ACHN (cell line): Measurements from ENCODE around the gene XAB2.
A peak's percentile ranks its signal among the peaks of the same experiment; 100 is the strongest.

Source experiments
- DNase-seq: peaks from one replicate; pipeline ENCODE4 v3.0.0-alpha.2; 2015
- in situ Hi-C: cut with HindIII; loops from 2 replicates; pipeline ENCODE4 v1.10.0; 2017; ENCODE audit warnings: low sequenced_read_pairs, low pct_ligation_motif_present, low pct_unique_long_range_greater_than_20kb

XAB2 gene

DNA sequence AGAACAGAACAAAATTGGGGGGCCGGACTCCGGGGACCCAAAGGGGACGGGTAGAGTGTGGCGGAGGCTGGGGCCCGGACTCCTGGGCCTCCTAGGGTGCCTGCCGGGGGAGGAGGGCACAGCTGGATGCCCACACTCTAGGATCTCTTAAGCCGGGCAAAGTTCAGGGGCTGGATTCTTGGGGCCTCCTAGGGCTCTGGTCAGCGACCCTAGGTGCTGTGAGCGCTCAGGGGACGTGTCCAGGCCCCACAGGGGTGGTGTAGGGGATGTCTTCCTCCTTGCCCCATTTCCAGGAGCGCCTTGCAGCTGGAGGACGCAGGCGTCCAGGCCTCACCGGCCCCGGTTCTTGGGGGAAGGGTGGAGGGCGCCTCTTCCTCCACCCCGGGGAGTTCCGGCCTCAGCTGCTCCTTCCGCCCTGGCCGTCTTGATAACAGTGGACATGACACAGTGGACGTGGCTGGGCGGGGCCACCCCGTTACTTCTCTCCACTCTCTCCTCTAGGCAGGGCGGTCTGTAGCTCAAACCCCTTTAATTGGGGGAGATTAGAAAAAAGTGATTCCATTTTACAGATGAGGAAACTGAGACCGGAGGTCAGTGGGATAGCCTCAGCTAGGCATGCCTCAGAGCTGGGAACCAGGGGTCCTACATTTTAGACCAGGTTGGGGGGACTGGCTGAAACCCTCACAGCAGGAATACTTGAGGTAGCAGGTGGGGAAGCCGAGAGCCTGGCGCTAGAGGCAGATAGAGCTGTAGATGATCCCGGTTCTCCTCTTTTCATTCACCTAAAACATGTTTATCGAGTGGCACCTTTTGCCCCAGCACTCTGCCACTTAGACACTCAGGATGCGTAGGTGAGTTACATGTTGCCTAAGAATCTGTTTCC is 8.3 kb upstream of the XAB2 start:
- DNase-seq: peak; percentile 16
- in situ Hi-C loops: no loop called here

GRCh38 chr19:7636691-7637373 is 7.5 kb upstream of the XAB2 start, which contains the start of gene STXBP2:
TSS of gene STXBP2 (plus strand) at chr19:7637110. CDS start at chr19:7637150, 40 bp downstream.
- in situ Hi-C loops: no loop called here
- DNase-seq: peak; percentile 70

- no peak for DNase-seq
- in situ Hi-C loops: no loop called here
Observed at GRCh38 chr19:7636317-7636690, 7.0 kb upstream of the XAB2 start.

DNA sequence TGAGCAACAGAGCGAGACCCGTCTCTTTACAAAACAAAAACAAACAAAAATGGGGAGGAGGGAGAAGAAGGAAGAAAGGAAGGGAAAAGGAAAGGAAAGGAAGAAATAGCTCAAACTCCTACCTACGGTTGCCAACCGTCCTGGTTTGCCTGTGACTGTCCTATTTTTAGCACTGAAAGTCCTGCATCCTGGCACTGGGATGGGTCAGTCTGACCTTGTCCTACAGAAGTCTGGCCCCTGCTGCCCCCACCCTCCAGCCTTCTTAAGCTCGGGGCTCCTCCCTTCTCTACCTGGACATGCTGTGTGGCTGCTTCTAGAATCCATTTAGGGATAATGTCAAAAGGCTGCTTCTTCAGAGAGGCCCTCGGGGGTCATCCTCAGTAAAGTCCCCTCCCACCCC is 6.3 kb upstream of the XAB2 start:
- in situ Hi-C loops: no loop called here

GRCh38 chr19:7633698-7634097 is 4.4 kb upstream of the XAB2 start, which contains the start of gene PCP2:
TSS of gene PCP2 (minus strand) at chr19:7633719. CDS start at chr19:7633457, 262 bp downstream.
- DNase-seq: no peak
- in situ Hi-C loops: no loop called here

More for the DNA sequence above, 6.3 kb upstream of the XAB2 start:
- no peak for DNase-seq

GRCh38 chr19:7632340-7633203 is 3.2 kb upstream of the XAB2 start:
- in situ Hi-C loops: no loop called here
- no peak for DNase-seq

DNA sequence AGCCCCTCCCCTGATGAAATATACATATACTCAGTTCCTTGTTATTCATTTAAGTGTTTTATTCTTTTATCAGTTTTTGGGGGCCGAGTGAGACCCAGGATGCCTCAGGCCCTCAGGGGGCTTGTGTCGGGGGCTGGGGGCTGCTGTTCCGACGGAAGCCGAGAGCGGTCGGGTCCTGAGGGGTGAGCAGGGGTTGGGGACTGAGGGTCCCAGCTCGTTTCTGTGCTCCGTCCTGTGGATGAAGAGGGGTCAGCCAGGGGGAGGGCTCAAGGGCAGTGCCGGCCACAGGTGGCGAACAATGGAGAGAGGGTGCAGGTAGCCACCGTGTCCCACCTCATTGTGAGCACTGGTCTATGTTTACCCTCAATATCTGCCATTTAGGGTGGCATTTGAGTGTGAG is 2.2 kb upstream of the XAB2 start:
- DNase-seq: no peak
- in situ Hi-C loops: no loop called here

DNA sequence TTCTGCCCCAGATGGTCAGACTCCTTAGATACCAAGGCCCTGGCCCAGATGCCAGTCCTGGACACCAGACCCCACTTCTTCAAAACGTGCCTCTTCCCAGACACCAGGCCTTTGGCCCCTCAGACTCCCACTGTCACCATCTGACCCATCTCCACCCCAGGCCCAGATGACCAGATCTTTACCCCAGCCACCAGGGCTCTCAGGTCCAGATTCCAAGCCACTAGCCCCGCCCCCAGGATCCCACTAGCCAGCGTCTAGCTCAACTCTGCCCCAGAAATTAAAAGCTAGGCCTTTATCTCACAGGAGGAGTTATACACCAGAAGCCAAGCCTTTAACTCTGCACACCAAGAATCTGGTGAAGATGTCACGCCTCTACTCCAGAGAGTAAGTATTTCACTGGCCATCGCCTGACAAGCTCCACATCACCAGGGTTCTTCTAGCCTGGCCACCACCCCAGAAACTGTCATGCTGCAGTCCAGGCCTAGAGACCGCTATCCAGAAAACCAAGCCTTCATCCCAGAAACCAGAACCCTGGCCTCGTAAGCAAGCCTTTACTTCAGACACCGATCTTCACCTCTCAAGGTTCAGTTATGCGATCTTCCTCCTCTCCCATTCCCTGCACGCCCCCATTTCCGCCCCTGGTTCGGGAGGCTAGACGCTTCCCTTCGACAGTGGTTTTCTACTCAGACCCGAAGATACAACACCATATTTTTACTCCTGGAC is 595 bp downstream of the XAB2 start:
- in situ Hi-C loops: no loop called here
- DNase-seq: no peak

DNA sequence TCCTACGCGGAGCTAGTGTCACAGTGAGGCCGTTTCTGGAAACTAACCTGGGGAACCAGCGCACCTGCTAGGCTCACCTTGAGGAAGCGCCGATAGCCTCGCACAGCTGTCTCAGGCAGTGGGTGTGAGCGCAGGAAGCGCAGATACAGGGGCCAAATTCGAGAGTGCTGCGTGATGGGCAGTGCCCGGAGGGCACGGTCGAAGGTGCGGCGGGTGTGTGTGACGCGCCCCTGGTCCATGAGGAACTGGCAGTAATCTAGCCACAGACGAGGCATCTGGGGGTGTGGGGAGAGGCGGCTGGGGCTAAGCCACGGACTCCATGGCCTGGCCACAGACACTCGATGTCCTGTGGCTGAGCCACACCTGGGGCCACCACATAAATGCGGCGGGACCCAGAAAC is 2.2 kb downstream of the XAB2 start:
- in situ Hi-C loops: no loop called here
- DNase-seq: no peak

GRCh38 chr19:7625763-7626372 is 3.5 kb downstream of the XAB2 start:
- DNase-seq: no peak
- in situ Hi-C loops: no loop called here

- DNase-seq: no peak
- in situ Hi-C loops: no loop called here
Observed at GRCh38 chr19:7624810-7625209, 4.5 kb downstream of the XAB2 start.

GRCh38 chr19:7623725-7624603 is 5.4 kb downstream of the XAB2 start:
- no peak for DNase-seq
- in situ Hi-C loops: no loop called here

- in situ Hi-C loops: no loop called here
- DNase-seq: no peak
Observed at GRCh38 chr19:7622933-7623685, 6.2 kb downstream of the XAB2 start.

- in situ Hi-C loops: no loop called here
- DNase-seq: no peak
Observed at GRCh38 chr19:7620442-7621412, 8.6 kb downstream of the XAB2 start.

DNA sequence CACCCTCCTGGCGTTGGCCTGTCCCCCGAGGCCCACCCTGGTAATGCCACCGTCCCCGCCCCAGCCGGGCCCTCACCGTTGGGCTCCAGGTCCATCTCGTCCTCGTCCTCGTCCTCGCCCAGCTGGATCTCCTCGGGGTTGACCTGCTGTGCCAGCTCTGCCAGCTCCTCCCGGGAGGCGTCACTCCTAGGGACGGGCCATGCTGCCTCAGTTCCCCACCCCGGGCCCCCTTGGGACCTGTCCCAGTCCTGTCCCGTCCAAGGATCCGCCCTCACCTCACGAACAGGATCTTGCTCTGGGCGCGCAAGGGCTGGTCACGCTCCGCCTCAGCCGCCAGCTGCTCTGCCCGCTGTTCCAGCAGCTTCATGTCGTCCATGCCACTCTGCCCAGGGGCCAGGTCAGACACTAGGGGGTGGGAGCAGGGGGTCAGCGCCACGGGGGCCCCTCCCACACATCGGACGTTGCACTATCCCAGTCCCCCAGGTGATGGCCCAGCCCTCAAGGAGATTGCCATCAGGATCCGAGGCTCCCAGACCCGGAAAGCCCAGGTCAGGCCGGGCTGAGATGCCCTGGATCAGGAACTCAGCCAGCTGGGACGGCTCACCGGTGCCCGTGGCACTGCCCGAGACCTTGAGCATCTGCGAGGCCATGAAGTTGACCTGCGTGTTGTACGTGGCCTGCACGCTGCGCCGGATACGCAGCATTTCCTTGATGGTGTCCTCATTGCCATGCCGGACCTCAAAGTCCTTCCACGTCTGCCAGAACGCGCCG is 9.5 kb downstream of the XAB2 start:
- no peak for DNase-seq

More for the DNA sequence above, 9.5 kb downstream of the XAB2 start:
- in situ Hi-C loops: no loop called here
